GM12892 (cell line): ENCODE measurements around the gene HRG.
"Not testable (repeated sequence)": the region's sequence is repeated elsewhere in the genome, so short reads cannot be mapped to it uniquely, and the experiment has no call there.

ENCODE experiments used
- DNase-seq: peaks from one replicate; pipeline ENCODE4 v3.0.0; 2011; ENCODE audit not compliant: insufficient read length
- FAIRE-seq: peaks from 2 replicates; lab custom pipeline; 2011; peaks lifted over from hg19 to GRCh38; lab: Jason Lieb, UNC
- POLR2A ChIP-seq: IDR thresholded peaks from 2 replicates; pipeline ENCODE4 v1.6.1; 2011; ENCODE audit warnings: low read depth, low read length, control low read depth
- POLR2AphosphoS5 ChIP-seq: IDR thresholded peaks from 2 replicates; pipeline ENCODE4 v1.6.1; 2011; ENCODE audit warnings: low read depth, low read length, control low read depth
- TAF1 ChIP-seq: IDR thresholded peaks from 2 replicates; pipeline ENCODE4 v1.6.1; 2011; ENCODE audit warnings: low read depth, mild to moderate bottlenecking, control low read depth, low read length, borderline replicate concordance

HRG gene

DNA sequence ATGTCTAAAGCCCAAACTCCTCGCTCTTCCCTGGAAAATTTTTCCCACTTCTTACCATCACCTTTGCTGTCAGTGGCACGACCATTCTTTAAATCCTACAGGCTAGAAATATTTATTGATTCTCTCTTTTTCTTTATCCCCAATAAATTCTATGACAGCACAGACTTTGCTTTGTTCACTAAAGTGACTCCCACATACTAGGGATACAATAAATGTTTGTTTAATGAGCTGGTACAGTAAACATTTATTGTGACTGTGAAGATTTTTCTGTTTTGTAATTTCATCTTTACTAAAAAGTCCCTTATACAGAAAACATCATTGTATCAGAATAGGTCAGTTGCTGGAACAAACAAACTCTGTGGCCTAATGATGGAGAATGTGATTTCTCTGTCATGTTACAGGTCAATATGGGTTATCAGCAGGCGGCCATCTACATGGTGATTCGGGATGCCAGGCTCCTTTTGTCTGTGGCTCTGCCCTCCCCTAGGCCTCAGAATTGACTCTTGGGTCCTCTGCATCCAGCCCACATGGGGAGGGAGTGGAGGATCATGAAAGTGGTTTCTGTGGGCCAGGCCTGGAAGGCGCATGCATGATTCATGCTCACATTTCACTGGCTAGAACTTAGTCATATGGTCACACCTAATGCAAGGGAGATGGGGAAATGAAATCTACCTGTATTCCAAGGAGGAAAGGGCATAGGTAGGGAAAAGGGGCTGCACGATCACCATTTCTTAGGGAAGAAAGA is 28.6 kb downstream of the HRG start:
- DNase-seq (no peak), FAIRE-seq (no peak)
- TF ChIP-seq TAF1: no peak
- no peak for TF ChIP-seq POLR2A
- TF ChIP-seq POLR2AphosphoS5: no peak

DNA sequence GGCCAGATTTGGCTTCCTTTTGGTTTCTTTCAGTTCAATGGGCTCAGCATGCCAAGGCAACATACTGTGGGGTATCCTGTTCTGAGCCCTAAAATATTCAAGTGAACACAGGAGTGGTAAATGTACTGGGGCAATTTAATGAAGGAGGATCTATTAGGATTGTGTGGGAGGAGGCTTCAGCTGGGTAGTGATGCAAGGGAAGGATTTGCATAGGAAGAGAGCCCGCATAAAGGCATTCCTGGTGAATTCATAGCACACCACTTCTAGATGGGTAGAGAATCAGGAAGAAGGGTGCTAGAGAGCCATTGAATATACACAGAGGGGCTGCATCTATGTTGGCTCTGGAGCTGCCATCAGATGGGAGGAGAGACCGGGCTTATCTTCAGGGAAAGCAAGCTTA is 30.7 kb downstream of the HRG start:
- no peak for FAIRE-seq
- TF ChIP-seq TAF1 (no peak), POLR2A (no peak), POLR2AphosphoS5 (no peak)
- DNase-seq: no peak

DNA sequence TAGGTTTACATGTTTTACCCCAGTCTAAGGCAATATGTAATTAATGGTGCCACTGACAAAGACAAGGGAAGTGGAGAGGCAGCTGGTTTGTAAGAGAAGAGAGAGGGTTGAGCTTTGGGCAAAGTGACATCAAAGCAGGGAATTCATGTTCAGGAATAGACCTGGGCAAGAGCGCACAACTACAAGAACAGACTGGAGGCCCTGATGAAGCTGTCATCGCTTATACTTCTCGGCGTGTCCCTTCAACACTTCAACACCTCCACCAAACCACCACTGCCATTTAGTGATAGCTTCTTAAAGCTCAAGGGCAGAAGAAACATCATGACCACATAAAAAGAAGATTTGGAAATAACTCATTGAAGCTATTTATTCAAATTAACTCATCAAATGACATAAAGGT is 31.7 kb downstream of the HRG start:
- FAIRE-seq (no peak), DNase-seq (no peak)
- TF ChIP-seq POLR2AphosphoS5 (no peak), POLR2A (no peak), TAF1 (no peak)

DNA sequence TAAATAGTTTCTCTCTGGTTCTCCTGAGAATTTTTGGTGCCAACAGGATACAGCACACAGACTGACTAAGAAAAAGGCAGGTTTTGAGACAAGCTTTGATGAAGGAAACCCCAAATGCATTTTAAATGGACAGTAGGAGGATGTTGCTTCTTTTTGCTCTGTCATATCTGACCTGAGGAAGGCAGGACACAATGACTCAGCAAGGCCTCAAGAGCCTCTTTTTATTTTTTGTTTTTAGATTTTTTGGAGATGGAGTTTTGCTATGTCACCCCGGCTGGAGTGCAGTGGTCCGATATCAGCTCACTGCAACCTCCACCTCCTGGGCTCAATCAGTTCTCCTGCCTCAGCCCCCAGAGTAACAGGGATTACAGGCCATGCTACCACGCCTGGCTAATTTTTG is 34.5 kb downstream of the HRG start:
- DNase-seq (no peak), FAIRE-seq (peak; percentile 60)
- TF ChIP-seq TAF1: no peak
- TF ChIP-seq POLR2AphosphoS5: no peak
- no peak for TF ChIP-seq POLR2A

DNA sequence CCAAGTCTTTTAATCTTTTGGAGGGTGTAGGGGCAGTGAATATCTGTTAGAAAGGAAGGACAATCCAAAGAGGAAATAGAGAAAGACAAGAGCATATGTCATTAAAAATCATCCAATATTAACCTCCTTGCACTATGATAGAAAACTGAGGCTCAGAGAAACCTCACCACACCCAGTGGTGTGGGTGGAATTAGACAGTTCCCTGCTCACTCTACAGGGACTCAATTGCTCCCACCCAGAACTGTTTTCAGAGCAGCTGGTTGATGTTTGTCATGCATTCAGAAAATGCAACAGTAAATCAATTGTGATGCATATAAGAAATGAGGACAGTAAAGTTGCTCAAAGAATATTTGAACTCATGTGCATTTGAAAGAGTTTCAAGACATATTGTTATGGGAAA is 36.6 kb downstream of the HRG start:
- DNase-seq, FAIRE-seq: not testable (repeated sequence)

DNA sequence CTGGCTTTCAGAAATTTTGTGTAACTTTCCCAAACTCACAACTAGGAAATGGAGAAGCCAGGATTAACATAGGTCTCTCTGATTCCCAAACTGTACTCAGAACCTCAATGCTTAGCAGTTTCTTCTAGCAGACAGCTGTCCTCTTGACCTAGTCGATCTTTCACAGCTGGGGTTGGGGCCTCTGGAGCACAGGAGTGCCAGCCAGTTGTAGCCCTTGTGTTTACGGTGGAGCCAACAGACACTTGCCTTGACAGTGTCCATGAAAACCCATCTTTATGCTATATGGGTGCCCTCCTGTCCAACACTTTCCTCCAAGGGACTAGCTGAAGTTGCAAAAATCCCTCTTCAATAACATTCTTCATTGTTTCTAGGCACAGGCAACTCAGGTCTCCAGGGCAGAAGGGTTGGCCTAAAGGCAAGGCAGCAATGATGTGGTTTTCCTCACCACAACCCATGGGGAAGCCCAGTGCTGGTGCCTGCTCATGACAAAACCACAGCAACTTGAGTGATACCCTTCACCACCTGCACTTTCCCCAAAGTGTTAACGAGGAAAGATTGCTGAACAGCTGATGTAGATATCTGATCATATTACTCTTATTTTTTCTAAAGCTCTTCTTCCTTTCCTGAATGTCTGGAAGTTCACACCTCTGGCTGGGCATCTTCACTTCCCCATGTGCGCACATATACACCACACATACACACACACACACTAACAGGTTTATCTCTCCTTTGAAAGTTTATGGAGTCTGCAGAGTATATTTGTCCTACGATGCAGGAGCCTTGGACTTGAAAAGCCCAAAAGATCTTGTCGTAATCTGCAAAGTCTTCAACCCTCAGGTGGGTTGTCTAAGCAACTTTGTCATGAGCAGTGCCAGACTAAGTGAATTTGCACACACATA is 40.3 kb downstream of the HRG start:
- TF ChIP-seq POLR2A: no peak
- TF ChIP-seq POLR2AphosphoS5: no peak
- no peak for TF ChIP-seq TAF1
- DNase-seq: no peak
- peak; percentile 86 for FAIRE-seq

DNA sequence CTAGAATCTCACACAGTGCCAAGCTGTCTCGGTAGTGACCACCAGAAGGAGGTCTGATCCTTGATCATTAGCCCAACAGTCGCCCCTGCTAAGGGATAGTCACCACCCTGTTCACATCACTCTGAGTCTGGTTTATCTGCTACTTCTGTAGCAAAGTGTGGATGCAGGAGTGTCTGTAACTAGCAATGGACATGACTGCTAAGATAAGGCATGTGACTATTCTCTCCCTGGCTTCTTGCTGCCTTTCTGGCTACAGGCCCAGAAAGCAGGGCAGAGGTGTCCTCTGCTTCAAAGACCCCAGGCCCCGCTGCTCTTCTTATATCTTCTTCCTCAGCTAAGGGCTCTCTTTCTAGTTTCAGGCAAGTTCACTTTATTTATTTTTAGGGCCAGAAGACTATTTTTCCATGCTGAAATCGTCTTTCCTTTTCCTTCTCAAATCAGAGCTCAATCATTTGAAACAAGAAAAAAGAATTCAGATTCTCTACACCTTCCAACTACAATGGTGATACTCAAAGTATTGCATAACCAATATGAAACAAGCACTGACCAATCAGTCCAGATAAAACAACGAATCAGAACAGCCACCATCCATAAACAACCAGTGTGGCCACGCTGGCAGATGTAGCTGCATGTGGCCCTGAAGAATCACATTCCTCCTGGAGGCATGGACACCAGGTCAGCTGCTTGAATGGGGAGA is 43.3 kb downstream of the HRG start:
- FAIRE-seq: no peak

DNA sequence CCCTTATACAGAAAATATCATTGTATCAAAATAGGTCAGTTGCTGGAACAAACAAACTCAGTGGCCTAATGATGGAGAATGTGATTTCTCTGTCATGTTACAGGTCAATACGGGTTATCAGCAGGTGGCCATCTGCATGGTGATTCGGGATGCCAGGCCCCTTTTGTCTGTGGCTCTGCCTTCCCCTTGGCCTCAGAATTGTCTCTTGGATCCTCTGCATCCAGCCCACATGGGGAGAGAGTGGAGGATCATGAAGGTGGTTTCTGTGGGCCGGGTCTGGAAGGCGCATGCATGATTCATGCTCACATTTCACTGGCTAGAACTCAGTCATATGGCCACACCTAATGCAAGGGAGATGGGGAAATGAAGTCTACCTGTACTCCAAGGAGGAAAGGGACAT is 44.9 kb downstream of the HRG start:
- FAIRE-seq, DNase-seq: not testable (repeated sequence)

More for the DNA sequence above, 43.3 kb downstream of the HRG start:
- no peak for TF ChIP-seq TAF1
- TF ChIP-seq POLR2AphosphoS5: no peak
- TF ChIP-seq POLR2A: no peak
- DNase-seq: no peak

DNA sequence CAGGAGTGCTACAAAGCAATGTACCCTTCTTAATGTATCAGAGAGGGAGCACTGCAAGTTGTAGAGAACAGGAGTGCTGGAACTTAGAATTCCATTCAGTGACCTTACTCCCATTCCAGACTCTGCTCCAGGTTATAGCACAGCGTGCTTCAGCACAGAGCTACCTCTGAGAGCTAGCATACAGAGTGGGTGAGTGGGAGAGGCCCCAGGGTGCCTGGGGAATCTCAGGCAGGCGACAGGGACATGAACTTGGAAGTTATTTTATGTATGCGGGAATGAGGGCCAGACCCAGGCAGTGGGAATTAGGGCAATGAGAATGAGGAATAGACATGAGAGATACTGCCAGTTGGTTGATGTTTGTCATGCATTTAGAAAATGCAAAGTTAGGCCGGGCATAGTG is 47.7 kb downstream of the HRG start:
- no peak for DNase-seq
- no peak for TF ChIP-seq TAF1
- TF ChIP-seq POLR2AphosphoS5: no peak
- TF ChIP-seq POLR2A: no peak
- FAIRE-seq: no peak

DNA sequence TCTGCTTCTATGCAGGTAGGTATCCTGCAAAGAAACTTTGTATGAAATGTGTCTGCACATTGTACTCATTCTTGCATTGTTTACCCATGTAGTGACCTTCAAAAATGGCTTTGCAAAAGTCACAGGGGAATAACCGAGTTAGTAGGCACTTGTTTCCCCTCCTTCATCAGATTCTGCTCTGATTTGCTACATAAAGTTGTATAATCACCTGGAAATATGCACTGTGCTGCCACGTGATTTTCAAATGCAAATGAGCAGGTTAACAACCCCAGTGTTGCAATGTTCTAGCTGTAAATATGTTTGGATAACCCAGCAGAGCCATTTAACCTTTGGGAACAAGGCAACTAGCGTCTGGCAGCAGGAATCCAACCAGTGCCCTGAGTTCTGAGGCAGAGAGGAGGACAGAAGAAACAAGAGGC is 51.2 kb downstream of the HRG start, which contains the start of gene KNG1:
KNG1 (plus strand) TSS at position 321 of the 419 bp plus-strand sequence. CDS start 184 bp downstream, outside the sequence.
- TF ChIP-seq POLR2A (no peak), TAF1 (no peak), POLR2AphosphoS5 (no peak)
- no peak for FAIRE-seq

DNA sequence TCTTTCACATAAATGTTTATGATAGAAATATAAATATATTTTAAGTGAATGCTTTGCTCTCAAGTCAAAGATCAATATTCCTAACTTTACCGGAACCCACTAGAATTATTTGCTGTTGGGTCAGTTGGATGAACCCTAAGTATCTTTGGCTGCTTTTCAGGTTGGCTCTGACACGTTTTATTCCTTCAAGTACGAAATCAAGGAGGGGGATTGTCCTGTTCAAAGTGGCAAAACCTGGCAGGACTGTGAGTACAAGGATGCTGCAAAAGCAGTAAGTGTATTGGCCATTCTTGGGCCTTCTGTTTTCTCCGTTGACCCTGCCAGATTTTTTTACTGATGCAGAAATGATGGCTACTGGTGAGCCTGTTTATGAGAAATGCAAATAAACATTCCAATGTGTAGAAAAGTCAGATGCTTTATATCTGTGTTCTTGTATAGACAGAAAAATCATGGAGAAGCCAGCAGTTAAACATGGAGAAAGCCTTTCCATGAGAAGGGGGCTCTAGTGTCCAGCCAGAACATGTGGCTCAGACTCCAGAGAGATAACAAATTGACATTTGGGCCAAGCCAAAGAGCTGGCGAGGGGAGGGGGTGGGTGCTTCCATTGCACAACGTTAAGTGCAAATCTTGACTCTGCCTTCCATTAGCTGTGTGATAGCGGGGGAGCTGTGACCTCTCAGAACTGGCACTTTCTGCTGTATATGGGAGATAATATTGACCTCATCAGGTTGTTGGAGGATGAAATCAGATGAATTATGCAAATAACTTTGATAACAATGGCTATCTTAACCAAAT is 54.3 kb downstream of the HRG start:
- DNase-seq (no peak), FAIRE-seq (no peak)
- TF ChIP-seq POLR2AphosphoS5 (no peak), POLR2A (no peak), TAF1 (no peak)

More for the DNA sequence above, 51.2 kb downstream of the HRG start, which contains the start of gene KNG1:
- DNase-seq: no peak
